HG03066 (cell line): Measurements from ENCODE around the gene YES1.
A peak's percentile ranks its signal among the peaks of the same experiment; 100 is the strongest.
"Not testable (repeated sequence)": the region's sequence is repeated elsewhere in the genome, so short reads cannot be mapped to it uniquely, and the experiment has no call there.

Experiments
- ATAC-seq: cut with Tn5 transposase; IDR thresholded peaks from one replicate; pipeline ENCODE4 v1.9.1; 2021; ENCODE audit warnings: low read depth; ENCODE audit not compliant: unreplicated experiment

Gene YES1

GRCh38 chr18:741931-742512, 70.0 kb downstream of the YES1 start:
- no peak for ATAC-seq

- no peak for ATAC-seq
Measured at GRCh38 chr18:732371-732770, 79.7 kb downstream of the YES1 start.

- ATAC-seq, result no peak
Measured at GRCh38 chr18:731185-731584, 80.9 kb downstream of the YES1 start.

- ATAC-seq, result no peak
Measured at GRCh38 chr18:730692-731091, 81.3 kb downstream of the YES1 start.

- ATAC-seq, result not testable (repeated sequence)
Measured at GRCh38 chr18:730120-730519, 81.9 kb downstream of the YES1 start.

GRCh38 chr18:725646-726045, 86.4 kb downstream of the YES1 start:
- ATAC-seq, result no peak

- no peak for ATAC-seq
Measured at GRCh38 chr18:723541-724080, 88.4 kb downstream of the YES1 start.

- ATAC-seq, result no peak
Measured at GRCh38 chr18:717003-717402, 95.0 kb downstream of the YES1 start.

- ATAC-seq, result no peak
Measured at GRCh38 chr18:715626-716025, 96.4 kb downstream of the YES1 start.

- no peak for ATAC-seq
Measured at GRCh38 chr18:713135-713490, 98.9 kb downstream of the YES1 start.

GRCh38 chr18:712401-713134, 99.5 kb downstream of the YES1 start, which contains the start of gene ENOSF1:
ENOSF1 (minus strand) TSS chr18:712630; CDS start chr18:712587, 43 bp downstream.
- ATAC-seq, result peak; percentile 79

- peak; percentile 70 for ATAC-seq
Measured at GRCh38 chr18:711657-712400, 100.2 kb downstream of the YES1 start.

GRCh38 chr18:711310-711656, 100.8 kb downstream of the YES1 start:
- no peak for ATAC-seq

GRCh38 chr18:710418-711300, 101.4 kb downstream of the YES1 start:
- no peak for ATAC-seq

- no peak for ATAC-seq
Measured at GRCh38 chr18:709771-710170, 102.3 kb downstream of the YES1 start.

- no peak for ATAC-seq
Measured at GRCh38 chr18:708096-708495, 103.9 kb downstream of the YES1 start.

- no peak for ATAC-seq
Measured at GRCh38 chr18:706405-706804, 105.6 kb downstream of the YES1 start.

GRCh38 chr18:703213-703967, 108.7 kb downstream of the YES1 start:
- no peak for ATAC-seq

- no peak for ATAC-seq
Measured at GRCh38 chr18:697800-698199, 114.2 kb downstream of the YES1 start.

GRCh38 chr18:697012-697411, 115.0 kb downstream of the YES1 start:
- ATAC-seq, result no peak
